ENCODE measurements around the gene DTWD2.
"Not testable (repeated sequence)": the region's sequence is repeated elsewhere in the genome, so short reads cannot be mapped to it uniquely, and the experiment has no call there.

Gene DTWD2

GRCh38 chr5:118952992-118953651, 35.2 kb downstream of the DTWD2 start:
- in situ Hi-C loops (cut with MboI; ENCODE audit: low sequenced_read_pairs): no loop called here

GRCh38 chr5:118952306-118952705, 36.0 kb downstream of the DTWD2 start:
- in situ Hi-C loops (cut with MboI; ENCODE audit: low sequenced_read_pairs): not testable (repeated sequence)

- in situ Hi-C loops (cut with MboI; ENCODE audit: low sequenced_read_pairs): not testable (repeated sequence)
Measured at GRCh38 chr5:118950354-118950753, 38.0 kb downstream of the DTWD2 start.

- in situ Hi-C loops (cut with MboI; ENCODE audit: low sequenced_read_pairs): no loop called here
Measured at GRCh38 chr5:118946138-118946800, 42.1 kb downstream of the DTWD2 start.

GRCh38 chr5:118937393-118938061, 50.8 kb downstream of the DTWD2 start:
- in situ Hi-C loops (cut with MboI; ENCODE audit: low sequenced_read_pairs): no loop called here

- in situ Hi-C loops (cut with MboI; ENCODE audit: low sequenced_read_pairs): no loop called here
Measured at GRCh38 chr5:118933703-118934102, 54.6 kb downstream of the DTWD2 start.

GRCh38 chr5:118931564-118931963, 56.8 kb downstream of the DTWD2 start:
- in situ Hi-C loops (cut with MboI; ENCODE audit: low sequenced_read_pairs): no loop called here

- in situ Hi-C loops (cut with MboI; ENCODE audit: low sequenced_read_pairs): no loop called here
Measured at GRCh38 chr5:118924006-118924389, 64.3 kb downstream of the DTWD2 start.

- in situ Hi-C loops (cut with MboI; ENCODE audit: low sequenced_read_pairs): no loop called here
Measured at GRCh38 chr5:118923295-118924005, 64.9 kb downstream of the DTWD2 start.

- in situ Hi-C loops (cut with MboI; ENCODE audit: low sequenced_read_pairs): no loop called here
Measured at GRCh38 chr5:118921866-118922265, 66.5 kb downstream of the DTWD2 start.

GRCh38 chr5:118919016-118919415, 69.3 kb downstream of the DTWD2 start:
- in situ Hi-C loops (cut with MboI; ENCODE audit: low sequenced_read_pairs): no loop called here

GRCh38 chr5:118918232-118918631, 70.1 kb downstream of the DTWD2 start:
- in situ Hi-C loops (cut with MboI; ENCODE audit: low sequenced_read_pairs): no loop called here

- in situ Hi-C loops (cut with MboI; ENCODE audit: low sequenced_read_pairs): not testable (repeated sequence)
Measured at GRCh38 chr5:118907536-118907935, 80.8 kb downstream of the DTWD2 start.

GRCh38 chr5:118906947-118907346, 81.4 kb downstream of the DTWD2 start:
- in situ Hi-C loops (cut with MboI; ENCODE audit: low sequenced_read_pairs): no loop called here

GRCh38 chr5:118905196-118905595, 83.2 kb downstream of the DTWD2 start:
- in situ Hi-C loops (cut with MboI; ENCODE audit: low sequenced_read_pairs): no loop called here

- in situ Hi-C loops (cut with MboI; ENCODE audit: low sequenced_read_pairs): no loop called here
Measured at GRCh38 chr5:118902656-118903438, 85.5 kb downstream of the DTWD2 start.

GRCh38 chr5:118894709-118895108, 93.6 kb downstream of the DTWD2 start:
- in situ Hi-C loops (cut with MboI; ENCODE audit: low sequenced_read_pairs): no loop called here

- in situ Hi-C loops (cut with MboI; ENCODE audit: low sequenced_read_pairs): no loop called here
Measured at GRCh38 chr5:118891252-118891651, 97.1 kb downstream of the DTWD2 start.

- in situ Hi-C loops (cut with MboI; ENCODE audit: low sequenced_read_pairs): no loop called here
Measured at GRCh38 chr5:118889165-118889564, 99.2 kb downstream of the DTWD2 start.

GRCh38 chr5:118888556-118888955, 99.8 kb downstream of the DTWD2 start:
- in situ Hi-C loops (cut with MboI; ENCODE audit: low sequenced_read_pairs): no loop called here

GRCh38 chr5:118883362-118883761, 105.0 kb downstream of the DTWD2 start:
- in situ Hi-C loops (cut with MboI; ENCODE audit: low sequenced_read_pairs): no loop called here

Data from hTERT RPE-1 (cell line).